ENCODE data around the gene ASTN2. TPM values are rescaled to one million over a fixed set of nuclear protein-coding genes. Genes with fewer than 3 reads are reported as not detected.

The ASTN2 gene
- total RNA-seq, 2 donors from 2014 or later: 113 to 153 TPM

DNA sequence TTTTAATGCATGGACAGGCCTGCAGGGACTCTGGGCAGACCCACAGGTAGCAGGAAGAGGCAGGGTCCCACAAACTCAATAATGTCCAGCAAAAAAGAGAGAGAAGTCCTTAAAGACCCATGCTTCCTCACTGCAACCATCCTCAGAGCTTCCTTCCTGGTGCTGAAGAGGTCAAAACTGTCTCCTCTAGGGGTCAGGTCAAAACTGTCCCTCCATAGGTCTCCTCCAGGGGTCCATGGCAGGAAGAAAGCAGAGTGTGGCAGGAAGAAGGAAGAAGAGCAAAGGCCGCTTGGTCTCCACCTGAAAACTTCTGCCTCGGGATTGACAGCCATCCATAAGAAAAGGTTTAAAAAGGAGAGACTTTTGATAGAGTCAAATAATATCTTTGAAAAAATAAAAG, 989.6 kb downstream of the ASTN2 start:
- Histone ChIP-seq H3K27me3 (replicated peaks; ENCODE audit: insufficient read depth) (no peaks in the 10 kb centered on the region), H3K4me1 (replicated peaks) (no peaks in the 10 kb centered on the region), H3K27ac (no peak overlapping the region), H3K4me3 (no peak overlapping the region), H3K36me3 (no peaks in the 10 kb centered on the region), H3K9me3 (no peaks in the 10 kb centered on the region)
- intact Hi-C loops (cut with DNase I): no loop called here
- 97% methylated on average over 2 of the region's 2 CpGs for WGBS
- TF ChIP-seq POLR2AphosphoS5 (IDR thresholded peaks at IDR 0.05): no peak
- no peak for TF ChIP-seq CTCF (IDR thresholded peaks at IDR 0.05)
- no peak for TF ChIP-seq POLR2A (IDR thresholded peaks at IDR 0.05)
- no peak for DNase-seq (ENCODE audit: low spot score)

DNA sequence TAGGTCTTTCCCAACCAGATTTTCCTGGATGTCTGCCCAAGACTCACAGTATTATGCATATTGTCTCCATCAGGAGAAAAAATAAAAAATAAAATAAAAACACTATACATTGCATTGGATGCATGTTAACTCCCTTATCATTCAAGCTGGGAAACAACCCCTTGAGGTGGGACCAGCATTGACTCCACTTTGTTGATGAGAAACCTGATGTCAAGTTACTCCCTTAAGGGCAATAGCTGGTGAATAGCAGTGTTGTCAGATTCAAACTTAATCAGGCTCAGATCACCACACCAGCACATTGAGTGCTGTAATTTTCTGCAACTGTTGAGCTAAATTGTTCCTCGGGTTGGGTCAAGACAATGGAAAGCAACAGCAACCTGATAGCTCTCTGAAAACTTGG, 991.7 kb downstream of the ASTN2 start:
- Histone ChIP-seq H3K9me3 (no peaks in the 10 kb centered on the region), H3K4me1 (replicated peaks) (no peaks in the 10 kb centered on the region), H3K27ac (no peak overlapping the region), H3K4me3 (no peak overlapping the region), H3K36me3 (no peaks in the 10 kb centered on the region), H3K27me3 (replicated peaks; ENCODE audit: insufficient read depth) (no peaks in the 10 kb centered on the region)
- 87% methylated on average over 1 of the region's 1 CpG for WGBS
- intact Hi-C loops (cut with DNase I): no loop called here
- DNase-seq (ENCODE audit: low spot score): no peak
- TF ChIP-seq POLR2A (IDR thresholded peaks at IDR 0.05) (no peak), CTCF (IDR thresholded peaks at IDR 0.05) (no peak), POLR2AphosphoS5 (IDR thresholded peaks at IDR 0.05) (no peak)

DNA sequence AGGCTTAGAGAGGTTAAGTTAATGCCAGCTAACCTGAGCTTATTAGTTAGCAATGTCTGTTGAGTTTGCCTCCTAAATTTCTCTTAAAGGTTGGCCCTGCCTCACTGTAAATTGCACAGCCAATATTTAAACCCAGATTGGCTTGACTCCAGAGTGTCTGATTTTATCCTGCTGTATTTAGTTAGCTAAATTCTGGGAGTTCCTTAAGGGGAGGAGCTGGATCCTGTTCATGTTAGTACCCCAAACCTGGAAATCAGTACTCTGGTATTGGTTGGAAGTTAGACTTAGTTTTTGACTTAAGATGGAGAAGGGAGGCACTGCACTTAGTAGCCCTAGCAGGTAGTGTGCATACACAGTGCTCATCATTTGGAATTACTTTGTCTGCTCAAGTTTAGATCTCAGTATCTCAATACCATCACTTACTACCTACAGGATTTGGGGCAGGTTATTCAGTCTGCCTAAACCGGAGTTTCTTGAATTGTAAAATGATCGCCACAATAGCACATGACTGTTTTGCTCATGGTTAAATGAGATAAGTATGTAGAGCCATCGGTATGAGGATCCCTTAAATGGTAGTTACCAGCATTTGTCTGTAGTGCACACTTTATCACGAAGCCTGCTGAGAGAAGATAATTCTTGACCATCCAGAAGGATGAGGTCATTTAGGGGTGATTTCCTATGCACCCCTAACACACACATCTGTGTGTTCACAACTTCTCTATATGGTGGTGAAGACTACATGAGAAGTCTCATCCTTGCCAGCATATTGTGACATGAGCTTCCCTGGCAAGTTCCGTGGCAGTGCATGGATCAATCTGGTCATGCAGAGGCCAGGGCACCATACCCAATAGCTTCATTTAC, 992.5 kb downstream of the ASTN2 start:
- H3K27me3 ChIP-seq (replicated peaks; ENCODE audit: insufficient read depth): no peaks in the 10 kb centered on the region
- TF ChIP-seq POLR2AphosphoS5 (IDR thresholded peaks at IDR 0.05): no peak
- TF ChIP-seq CTCF (IDR thresholded peaks at IDR 0.05): no peak
- TF ChIP-seq POLR2A (IDR thresholded peaks at IDR 0.05): no peak
- H3K36me3 ChIP-seq: no peaks in the 10 kb centered on the region
- WGBS: 89% methylated on average over 5 of the region's 5 CpGs
- intact Hi-C loops (cut with DNase I): no loop called here
- no peak for DNase-seq (ENCODE audit: low spot score)
- H3K4me1 ChIP-seq (replicated peaks): no peaks in the 10 kb centered on the region
- H3K4me3 ChIP-seq: no peak overlapping the region
- H3K27ac ChIP-seq: no peak overlapping the region
- no peaks in the 10 kb centered on the region for H3K9me3 ChIP-seq

DNA sequence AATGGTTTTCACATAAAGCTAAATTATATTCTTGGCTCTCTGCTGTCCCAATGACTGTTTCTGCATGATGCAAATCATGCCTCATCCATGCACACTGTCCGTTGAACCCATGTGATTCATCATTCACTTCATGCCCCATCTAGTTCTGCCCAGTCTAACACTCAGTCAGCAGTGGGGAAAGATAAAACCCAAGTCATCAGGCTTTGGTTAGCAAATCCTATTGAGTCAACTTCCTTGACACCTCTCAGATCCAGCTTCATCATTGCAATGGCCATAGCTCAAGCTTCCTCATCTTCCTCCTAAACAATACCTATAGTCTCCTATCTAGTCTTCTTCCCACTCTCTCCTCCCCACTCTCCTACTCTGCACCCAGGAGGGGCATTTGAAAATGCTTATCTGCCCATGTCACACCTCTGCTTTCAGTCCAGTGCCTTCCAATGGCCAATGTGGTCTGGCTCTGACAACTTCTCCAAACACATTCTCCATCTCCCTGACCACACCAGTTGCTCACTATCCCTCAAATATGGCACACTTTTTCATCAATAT, 993.8 kb downstream of the ASTN2 start:
- H3K36me3 ChIP-seq: no peaks in the 10 kb centered on the region
- TF ChIP-seq POLR2AphosphoS5 (IDR thresholded peaks at IDR 0.05): no peak
- TF ChIP-seq CTCF (IDR thresholded peaks at IDR 0.05): no peak
- no peak for TF ChIP-seq POLR2A (IDR thresholded peaks at IDR 0.05)
- H3K4me1 ChIP-seq (replicated peaks): no peaks in the 10 kb centered on the region
- H3K9me3 ChIP-seq: no peaks in the 10 kb centered on the region
- no peak for DNase-seq (ENCODE audit: low spot score)
- no peak overlapping the region for H3K4me3 ChIP-seq
- intact Hi-C loops (cut with DNase I): no loop called here
- no peaks in the 10 kb centered on the region for H3K27me3 ChIP-seq (replicated peaks; ENCODE audit: insufficient read depth)
- WGBS: 100% methylated on average over 1 of the region's 1 CpG
- no peak overlapping the region for H3K27ac ChIP-seq

DNA sequence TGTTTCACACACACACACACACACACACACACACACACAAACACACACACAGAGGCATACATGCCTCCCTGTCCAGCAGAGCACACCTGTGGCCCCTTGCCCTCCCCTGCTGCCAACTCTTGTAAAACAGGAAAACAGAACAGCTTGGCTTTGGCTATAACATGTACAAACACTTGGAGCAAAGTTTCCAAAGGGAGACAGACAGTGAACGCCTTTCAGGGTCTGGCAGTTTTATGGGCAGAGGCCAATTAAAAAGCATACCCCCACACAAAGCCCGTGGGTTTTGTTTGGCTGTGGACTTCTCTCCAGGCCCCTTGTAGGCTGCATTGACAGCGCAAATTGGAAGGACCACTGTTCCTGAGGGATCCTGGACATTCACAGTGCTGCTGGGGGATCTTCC, 995.7 kb downstream of the ASTN2 start:
- H3K4me3 ChIP-seq: no peak overlapping the region
- WGBS: 24% methylated on average over 3 of the region's 3 CpGs
- peak; percentile 5 for DNase-seq (ENCODE audit: low spot score)
- H3K9me3 ChIP-seq: no peaks in the 10 kb centered on the region
- no peak for TF ChIP-seq POLR2A (IDR thresholded peaks at IDR 0.05)
- TF ChIP-seq POLR2AphosphoS5 (IDR thresholded peaks at IDR 0.05): no peak
- TF ChIP-seq CTCF (IDR thresholded peaks at IDR 0.05): no peak
- H3K36me3 ChIP-seq: no peaks in the 10 kb centered on the region
- no peaks in the 10 kb centered on the region for H3K27me3 ChIP-seq (replicated peaks; ENCODE audit: insufficient read depth)
- no peak overlapping the region for H3K27ac ChIP-seq
- no peaks in the 10 kb centered on the region for H3K4me1 ChIP-seq (replicated peaks)
- intact Hi-C loops (cut with DNase I): no loop called here

All from prostate gland (tissue), 2 donors.